HL-60/S4 treated with retinoic acid at 250 ng/mL for 4 days and 3 days (cell line): ENCODE data around the gene TPO.
"Not testable (repeated sequence)": the region's sequence is repeated elsewhere in the genome, so short reads cannot be mapped to it uniquely, and the experiment has no call there.

Source experiments
- in situ Hi-C: fragments of 300-500 bp; cut with MboI; formaldehyde crosslinking; loops from 2 replicates; pipeline ENCODE4 v1.7.0; 2022; ENCODE audit warnings: low sequenced_read_pairs

TPO gene

GRCh38 chr2:1548910-1549673, 135.8 kb downstream of the TPO start:
- in situ Hi-C loops: no loop called here

GRCh38 chr2:1550076-1550475, 136.8 kb downstream of the TPO start:
- in situ Hi-C loops: no loop called here

GRCh38 chr2:1550658-1551316, 137.5 kb downstream of the TPO start:
- in situ Hi-C loops: no loop called here

GRCh38 chr2:1551905-1552304, 138.6 kb downstream of the TPO start:
- in situ Hi-C loops: no loop called here

GRCh38 chr2:1552611-1553010, 139.3 kb downstream of the TPO start:
- in situ Hi-C loops: no loop called here

- in situ Hi-C loops: no loop called here
Observed at GRCh38 chr2:1553671-1554295, 140.5 kb downstream of the TPO start.

GRCh38 chr2:1556286-1556685, 143.0 kb downstream of the TPO start:
- in situ Hi-C loops: no loop called here

GRCh38 chr2:1556776-1557466, 143.7 kb downstream of the TPO start:
- in situ Hi-C loops: no loop called here

- in situ Hi-C loops: no loop called here
Observed at GRCh38 chr2:1557467-1557820, 144.2 kb downstream of the TPO start.

GRCh38 chr2:1559589-1560175, 146.4 kb downstream of the TPO start:
- in situ Hi-C loops: no loop called here

GRCh38 chr2:1561259-1561658, 148.0 kb downstream of the TPO start:
- in situ Hi-C loops: no loop called here

GRCh38 chr2:1561811-1562421, 148.7 kb downstream of the TPO start:
- in situ Hi-C loops: no loop called here

- in situ Hi-C loops: no loop called here
Observed at GRCh38 chr2:1563084-1563857, 150.0 kb downstream of the TPO start.

- in situ Hi-C loops: no loop called here
Observed at GRCh38 chr2:1563943-1564891, 151.0 kb downstream of the TPO start.

- in situ Hi-C loops: no loop called here
Observed at GRCh38 chr2:1567556-1568344, 154.5 kb downstream of the TPO start.

- in situ Hi-C loops: not testable (repeated sequence)
Observed at GRCh38 chr2:1568345-1568668, 155.0 kb downstream of the TPO start.

GRCh38 chr2:1569879-1570450, 156.7 kb downstream of the TPO start:
- in situ Hi-C loops: no loop called here
